Smooth muscle cell (in vitro differentiated cells): ENCODE data around the gene ARFGEF2. TPM values are rescaled to one million over a fixed set of nuclear protein-coding genes. Genes with fewer than 3 reads are reported as not detected.

ENCODE experiments used
- DNase-seq: peaks from one replicate; lab custom pipeline; 2025; ENCODE audit not compliant: unreplicated experiment; lab: John Stamatoyannopoulos, UW
- H2AFZ ChIP-seq: fragments of 200-600 bp; sonication (generic); 2 replicates; pipeline ENCODE4 v1.6.0; 2016; ENCODE audit warnings: antibody characterized with exemption, low read depth, mild to moderate bottlenecking
- H3F3A ChIP-seq: fragments of 200-600 bp; sonication (generic); 2 replicates; pipeline ENCODE4 v1.6.0; 2017; ENCODE audit warnings: antibody characterized with exemption, low read depth
- H3K27ac ChIP-seq: fragments of 200-600 bp; sonication (generic); 2 replicates; pipeline ENCODE4 v1.5.1; 2016; ENCODE audit warnings: low read depth, mild to moderate bottlenecking
- H3K27me3 ChIP-seq: fragments of 200-600 bp; sonication (generic); 2 replicates; pipeline ENCODE4 v1.6.1; 2016; ENCODE audit warnings: low read depth, mild to moderate bottlenecking
- H3K36me3 ChIP-seq: fragments of 200-600 bp; sonication (generic); 2 replicates; pipeline ENCODE4 v1.5.1; 2016; ENCODE audit warnings: low read depth
- H3K4me1 ChIP-seq: fragments of 200-600 bp; sonication (generic); 2 replicates; pipeline ENCODE4 v1.5.1; 2016; ENCODE audit warnings: low read depth
- H3K4me2 ChIP-seq: fragments of 200-600 bp; sonication (generic); 2 replicates; pipeline ENCODE4 v1.6.0; 2016; ENCODE audit warnings: mild to moderate bottlenecking
- H3K4me3 ChIP-seq: fragments of 200-600 bp; sonication (generic); 2 replicates; pipeline ENCODE4 v1.5.1; 2016; ENCODE audit warnings: mild to moderate bottlenecking
- H3K79me2 ChIP-seq: fragments of 200-600 bp; sonication (generic); 2 replicates; pipeline ENCODE4 v1.6.0; 2016; ENCODE audit warnings: low read depth, mild to moderate bottlenecking
- H3K9ac ChIP-seq: fragments of 200-600 bp; sonication (generic); 2 replicates; pipeline ENCODE4 v1.6.0; 2016; ENCODE audit warnings: low read depth
- H3K9me3 ChIP-seq: fragments of 200-600 bp; sonication (generic); replicated peaks from 2 replicates; pipeline ENCODE4 v1.5.1; 2016; ENCODE audit warnings: low read depth
- H4K20me1 ChIP-seq: fragments of 200-600 bp; sonication (generic); 2 replicates; pipeline ENCODE4 v1.6.0; 2016; ENCODE audit warnings: low read depth
- WGBS: methylation state at CpG from one replicate; pipeline ENCODE4 v1.1.7; 2016; ENCODE audit warnings: low lambda C conversion rate; 5-methylcytosine and 5-hydroxymethylcytosine counted together
- polyA plus RNA-seq: library from polyadenylated mRNA; unstranded; fragments of >200 nt; fragmentation: Nextera tagmentation; extraction: Ambion mirVana; gene quantifications from 2 replicates; pipeline ENCODE4 v1.2.1, GENCODE V29; 2016
- total RNA-seq: library from RNA; depleted of rRNA; stranded (reverse); fragments of >200 nt; gene quantifications from 2 replicates; pipeline ENCODE4 v1.2.3, GENCODE V29; 2014
- TF ChIP-seq, protein P1 (sequence below): fragments of 200-600 bp; sonication (generic); IDR thresholded peaks from 2 replicates; pipeline ENCODE4 v1.5.1; 2017; ENCODE audit warnings: borderline replicate concordance, mild to moderate bottlenecking, antibody characterized with exemption; ENCODE audit not compliant: insufficient read depth, poor library complexity, severe bottlenecking

ARFGEF2 gene
- total and polyA plus RNA-seq, 2 experiments from 2014 or later: 6.5 to 29.6 TPM

DNA sequence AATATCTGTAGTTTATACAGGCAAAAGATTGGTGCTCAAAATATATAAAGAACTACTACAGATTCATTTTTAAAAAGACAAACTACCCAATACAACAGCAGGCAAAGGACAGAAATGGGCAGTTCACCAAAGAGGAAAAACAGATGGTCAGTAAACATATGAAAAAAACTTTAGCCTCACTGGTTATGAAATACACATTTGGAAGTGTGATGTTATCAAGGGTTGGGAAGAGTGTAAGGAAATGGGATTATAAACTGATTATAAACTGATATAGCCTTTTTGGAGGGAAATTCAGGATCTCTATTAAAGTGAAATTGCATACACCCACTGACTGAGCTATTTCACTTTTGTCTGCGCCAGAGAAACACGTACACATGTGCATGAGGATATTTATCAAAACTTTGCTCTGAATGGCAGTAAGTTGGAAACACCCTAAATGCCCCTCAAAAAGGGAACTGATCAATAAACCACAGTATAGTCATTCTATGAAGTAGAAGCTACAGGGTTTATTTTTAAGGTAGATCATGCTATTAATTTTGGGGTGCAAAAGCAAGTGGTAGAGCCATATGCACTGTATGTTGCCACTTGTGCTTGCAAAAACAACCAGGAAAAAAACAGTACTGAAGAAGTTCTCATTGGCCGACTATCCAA lies 32.2 kb upstream of the ARFGEF2 start:
- no peak overlapping the region for H3K4me2 ChIP-seq
- H3K9me3 ChIP-seq: no peaks in the 10 kb centered on the region
- H3K27me3 ChIP-seq: peaks cover 19% of the 10 kb centered on the region
- H3K9ac ChIP-seq: no peak overlapping the region
- no peaks in the 10 kb centered on the region for H3K36me3 ChIP-seq
- H3K4me1 ChIP-seq: no peaks in the 10 kb centered on the region
- TF ChIP-seq, protein P1, sequence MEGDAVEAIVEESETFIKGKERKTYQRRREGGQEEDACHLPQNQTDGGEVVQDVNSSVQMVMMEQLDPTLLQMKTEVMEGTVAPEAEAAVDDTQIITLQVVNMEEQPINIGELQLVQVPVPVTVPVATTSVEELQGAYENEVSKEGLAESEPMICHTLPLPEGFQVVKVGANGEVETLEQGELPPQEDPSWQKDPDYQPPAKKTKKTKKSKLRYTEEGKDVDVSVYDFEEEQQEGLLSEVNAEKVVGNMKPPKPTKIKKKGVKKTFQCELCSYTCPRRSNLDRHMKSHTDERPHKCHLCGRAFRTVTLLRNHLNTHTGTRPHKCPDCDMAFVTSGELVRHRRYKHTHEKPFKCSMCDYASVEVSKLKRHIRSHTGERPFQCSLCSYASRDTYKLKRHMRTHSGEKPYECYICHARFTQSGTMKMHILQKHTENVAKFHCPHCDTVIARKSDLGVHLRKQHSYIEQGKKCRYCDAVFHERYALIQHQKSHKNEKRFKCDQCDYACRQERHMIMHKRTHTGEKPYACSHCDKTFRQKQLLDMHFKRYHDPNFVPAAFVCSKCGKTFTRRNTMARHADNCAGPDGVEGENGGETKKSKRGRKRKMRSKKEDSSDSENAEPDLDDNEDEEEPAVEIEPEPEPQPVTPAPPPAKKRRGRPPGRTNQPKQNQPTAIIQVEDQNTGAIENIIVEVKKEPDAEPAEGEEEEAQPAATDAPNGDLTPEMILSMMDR: no peak
- no peaks in the 10 kb centered on the region for H4K20me1 ChIP-seq
- no peak for DNase-seq
- H3F3A ChIP-seq: no peaks in the 10 kb centered on the region
- WGBS: 94% methylated on average over 3 of the region's 3 CpGs
- H3K27ac ChIP-seq: no peak overlapping the region
- no peak overlapping the region for H3K4me3 ChIP-seq
- H3K79me2 ChIP-seq: no peaks in the 10 kb centered on the region
- no peak overlapping the region for H2AFZ ChIP-seq

DNA sequence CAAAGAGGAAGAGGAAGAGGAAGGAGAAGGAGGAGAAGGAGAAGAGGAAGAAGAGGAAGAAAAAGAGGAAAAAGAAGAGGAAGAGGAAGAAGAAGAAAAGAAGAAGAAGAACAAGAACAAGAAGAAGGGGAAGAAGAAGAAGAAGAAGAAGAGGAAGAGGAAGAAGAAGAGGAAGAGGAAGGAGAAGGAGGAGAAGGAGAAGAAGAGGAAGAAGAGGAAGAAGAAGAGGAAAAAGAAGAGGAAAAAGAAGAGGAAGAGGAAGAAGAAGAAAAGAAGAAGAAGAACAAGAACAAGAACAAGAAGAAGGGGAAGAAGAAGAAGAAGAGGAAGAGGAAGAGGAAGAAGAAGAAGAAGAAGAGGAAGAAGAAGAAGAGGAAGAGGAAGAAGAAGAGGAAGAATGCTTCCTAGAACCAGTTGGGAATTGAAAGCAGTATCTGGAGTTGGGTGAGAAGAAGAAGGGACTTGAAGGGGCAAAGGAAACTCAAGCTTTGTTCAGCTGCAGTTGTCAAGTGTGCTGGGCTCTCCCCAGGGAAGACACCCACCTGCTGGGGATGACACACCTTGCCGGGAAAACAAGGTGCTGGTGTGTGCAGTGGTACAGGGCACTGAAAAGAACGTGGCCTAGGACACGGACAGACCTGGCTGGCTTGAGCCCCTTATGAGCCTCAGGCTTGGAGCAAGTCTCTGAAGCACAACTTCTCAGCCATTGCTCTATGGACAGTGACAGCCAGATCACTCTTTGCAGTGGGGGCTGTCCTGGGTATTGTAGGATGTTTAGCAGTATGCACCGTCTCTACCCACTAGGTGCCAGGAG lies 30.1 kb upstream of the ARFGEF2 start:
- Histone ChIP-seq H3K4me3 (no peak overlapping the region), H4K20me1 (no peaks in the 10 kb centered on the region), H3K9me3 (no peaks in the 10 kb centered on the region), H3F3A (no peaks in the 10 kb centered on the region), H3K4me1 (no peaks in the 10 kb centered on the region), H3K9ac (no peak overlapping the region), H2AFZ (no peak overlapping the region), H3K36me3 (no peaks in the 10 kb centered on the region), H3K27me3 (peaks cover 19% of the 10 kb centered on the region), H3K27ac (no peak overlapping the region), H3K79me2 (no peaks in the 10 kb centered on the region), H3K4me2 (no peak overlapping the region)
- no peak for DNase-seq
- TF ChIP-seq, protein P1: no peak
- WGBS: 90% methylated on average over 4 of the region's 4 CpGs

DNA sequence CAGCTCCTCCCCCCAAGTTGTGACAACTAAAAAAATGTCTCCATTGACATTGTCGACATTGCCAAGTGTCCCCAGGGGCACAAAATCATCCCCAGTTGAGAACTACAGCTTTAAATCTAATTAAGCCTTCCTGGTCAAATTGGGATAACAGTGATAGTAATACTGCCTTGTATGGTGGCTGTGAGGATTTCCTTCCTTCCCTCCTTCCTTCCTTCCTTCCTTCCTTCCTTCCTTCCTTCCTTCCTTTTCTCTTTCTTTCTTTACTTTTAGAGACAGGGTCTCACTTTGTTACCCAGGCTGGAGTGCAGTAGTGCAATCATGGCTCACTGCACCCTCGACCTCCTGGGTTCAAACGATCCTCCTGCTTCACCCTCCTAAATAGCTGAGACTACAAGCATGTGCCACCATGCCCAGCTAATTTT lies 29.5 kb upstream of the ARFGEF2 start:
- Histone ChIP-seq H4K20me1 (no peaks in the 10 kb centered on the region), H3K4me2 (no peak overlapping the region), H3F3A (no peaks in the 10 kb centered on the region), H3K4me3 (no peak overlapping the region), H3K36me3 (no peaks in the 10 kb centered on the region), H3K79me2 (no peaks in the 10 kb centered on the region), H2AFZ (no peak overlapping the region), H3K4me1 (no peaks in the 10 kb centered on the region), H3K27ac (no peak overlapping the region), H3K9me3 (no peaks in the 10 kb centered on the region), H3K27me3 (peaks cover 19% of the 10 kb centered on the region), H3K9ac (no peak overlapping the region)
- no peak for DNase-seq
- WGBS: 73% methylated on average over 3 of the region's 3 CpGs
- TF ChIP-seq, protein P1: no peak

DNA sequence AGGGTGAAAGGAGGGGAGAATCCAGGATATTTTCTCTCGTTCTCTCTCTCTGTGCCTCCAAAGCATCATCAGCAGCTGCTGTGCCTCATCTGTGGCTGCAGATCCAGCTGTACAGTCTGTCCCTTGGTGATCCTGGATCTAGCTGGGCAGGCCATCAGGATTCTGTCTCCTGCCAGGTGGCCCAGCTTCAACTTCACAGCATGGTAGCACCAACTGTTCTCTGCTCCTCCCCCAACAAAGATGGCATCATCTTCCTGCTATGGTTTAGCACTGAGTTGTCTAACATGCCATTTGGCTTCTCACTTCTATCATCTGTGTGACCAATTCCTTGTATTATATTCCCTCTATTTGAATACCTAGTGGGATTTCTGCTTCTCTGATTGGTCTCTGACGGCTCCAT lies 28.6 kb upstream of the ARFGEF2 start:
- no peak for DNase-seq
- Histone ChIP-seq H3K27ac (no peak overlapping the region), H2AFZ (no peak overlapping the region), H3K9ac (no peak overlapping the region), H3K4me3 (no peak overlapping the region), H3K36me3 (no peaks in the 10 kb centered on the region), H3K4me2 (no peak overlapping the region), H3K9me3 (no peaks in the 10 kb centered on the region), H4K20me1 (no peaks in the 10 kb centered on the region), H3K79me2 (no peaks in the 10 kb centered on the region), H3K4me1 (no peaks in the 10 kb centered on the region), H3F3A (no peaks in the 10 kb centered on the region), H3K27me3 (peaks cover 19% of the 10 kb centered on the region)
- 64% methylated on average over 2 of the region's 2 CpGs for WGBS
- TF ChIP-seq, protein P1: no peak
